Stimulated activated memory B cell treated with anti-CD40 and anti-IgM and Interleukin-4, amounts not matched to agents 10 μg/mL and 1 μg/mL and 100 μg/mL, for 72 hours (primary cell): Measurements from ENCODE around the gene UGT1A9.

Experiments used
- ATAC-seq: fragments of 150-1000 bp; cut with Tn5 transposase; 2 replicates; pipeline ENCODE4 v1.10.0; 2021
- H3K27ac Mint-ChIP-seq: one replicate; pipeline ENCODE4 v1.8.0; 2022; ENCODE audit warnings: mild to moderate bottlenecking, mixed read lengths
- H3K27me3 Mint-ChIP-seq: one replicate; pipeline ENCODE4 v1.8.0; 2022; ENCODE audit warnings: mixed read lengths
- H3K36me3 Mint-ChIP-seq: one replicate; pipeline ENCODE4 v1.8.0; 2022; ENCODE audit warnings: mixed read lengths
- H3K4me1 Mint-ChIP-seq: one replicate; pipeline ENCODE4 v1.8.0; 2022; ENCODE audit warnings: mixed read lengths
- H3K4me3 Mint-ChIP-seq: one replicate; pipeline ENCODE4 v1.8.0; 2022; ENCODE audit warnings: mild to moderate bottlenecking, moderate library complexity, mixed read lengths
- H3K9me3 Mint-ChIP-seq: one replicate; pipeline ENCODE4 v1.8.0; 2022; ENCODE audit warnings: mixed read lengths

Gene UGT1A9

DNA sequence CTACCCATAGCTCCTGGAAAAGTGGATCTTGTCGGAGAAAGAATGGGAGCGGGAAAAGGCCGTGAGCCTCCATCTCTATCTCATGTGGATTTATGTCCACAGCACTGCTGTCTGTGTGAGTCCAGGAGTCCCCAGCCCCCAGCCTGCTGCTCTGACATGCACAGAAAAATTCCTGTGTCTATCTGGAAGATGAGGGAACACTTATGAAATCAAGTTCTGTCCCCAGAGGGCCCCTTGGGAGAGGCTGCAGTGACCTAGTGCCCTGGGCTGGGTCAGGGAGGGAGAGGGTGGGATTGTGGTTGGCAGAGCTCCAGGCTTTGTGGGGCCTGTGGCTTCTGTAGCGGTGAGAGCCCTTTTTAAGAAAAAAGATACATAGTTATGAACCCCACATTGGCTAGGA lies 145.1 kb downstream of the UGT1A9 start:
- Mint-ChIP-seq H3K36me3 (no peaks in the 10 kb centered on the region), H3K27ac (no peak overlapping the region), H3K4me3 (no peak overlapping the region), H3K27me3 (peaks cover 41% of the 10 kb centered on the region), H3K4me1 (no peaks in the 10 kb centered on the region), H3K9me3 (no peaks in the 10 kb centered on the region)
- no peak for ATAC-seq

DNA sequence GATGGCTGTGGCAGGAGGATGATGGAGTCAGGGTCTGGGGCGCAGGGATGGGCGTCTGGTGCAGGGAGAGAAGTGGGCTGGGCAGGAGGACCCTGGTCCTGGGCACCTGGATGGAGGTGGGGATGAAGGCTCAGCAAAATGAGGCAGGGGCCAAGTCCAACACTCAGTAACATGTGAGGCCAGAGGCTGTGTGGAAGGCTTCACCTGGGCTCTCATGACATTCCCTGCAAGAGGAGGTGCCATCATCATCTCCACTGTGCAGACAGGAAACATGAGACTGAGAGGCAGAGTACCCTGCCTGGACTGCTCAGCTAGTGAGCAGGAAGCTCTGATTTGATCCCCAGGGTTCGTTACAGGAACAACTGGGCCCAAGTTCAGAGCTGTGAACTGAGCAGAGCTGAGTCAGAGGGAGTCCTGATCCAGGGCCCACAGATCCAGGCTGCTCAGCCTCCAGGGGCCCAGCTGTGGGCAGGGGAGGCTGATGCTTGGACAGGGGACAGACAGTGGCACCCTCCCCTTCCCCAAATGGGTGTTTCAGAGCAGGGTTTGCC lies 145.7 kb downstream of the UGT1A9 start:
- peaks cover 39% of the 10 kb centered on the region for H3K27me3 Mint-ChIP-seq
- no peaks in the 10 kb centered on the region for H3K36me3 Mint-ChIP-seq
- no peaks in the 10 kb centered on the region for H3K9me3 Mint-ChIP-seq
- H3K4me1 Mint-ChIP-seq, result no peaks in the 10 kb centered on the region
- H3K27ac Mint-ChIP-seq, result no peak overlapping the region
- ATAC-seq, result no peak
- H3K4me3 Mint-ChIP-seq, result no peak overlapping the region

DNA sequence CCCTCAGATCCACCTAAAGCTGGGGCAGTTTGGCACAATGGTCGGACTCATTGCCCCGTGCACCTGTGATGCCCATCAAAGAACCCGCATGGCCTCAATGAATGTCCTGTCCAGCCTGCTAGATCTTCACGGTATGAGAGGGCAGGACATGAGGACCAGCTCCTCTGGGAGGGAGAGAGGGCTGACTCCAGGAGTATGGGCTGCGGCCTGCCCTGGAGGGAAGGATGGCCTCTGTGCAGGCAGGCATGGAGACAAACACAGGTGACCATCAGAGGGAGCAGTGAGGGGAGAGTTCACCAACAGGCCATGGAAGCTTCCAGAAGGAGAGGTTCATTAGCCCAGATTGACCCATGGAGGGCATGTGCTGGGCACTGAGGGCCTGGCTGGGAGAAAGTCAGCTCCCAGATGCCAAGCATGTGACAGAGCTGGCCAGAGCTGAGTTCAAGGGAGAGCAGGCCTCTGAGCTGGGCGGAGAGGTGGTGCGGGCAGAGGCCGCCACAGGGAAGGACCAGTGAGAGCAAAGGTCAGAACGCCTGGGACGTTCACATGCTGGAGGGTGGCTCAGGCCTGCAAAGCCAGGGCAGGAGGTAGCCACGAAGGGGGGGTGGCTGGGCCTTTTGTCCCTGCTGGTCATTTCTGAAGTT lies 146.4 kb downstream of the UGT1A9 start:
- H3K36me3 Mint-ChIP-seq, result no peaks in the 10 kb centered on the region
- H3K9me3 Mint-ChIP-seq, result no peaks in the 10 kb centered on the region
- no peak overlapping the region for H3K27ac Mint-ChIP-seq
- ATAC-seq, result no peak
- no peak overlapping the region for H3K4me3 Mint-ChIP-seq
- peaks cover 39% of the 10 kb centered on the region for H3K27me3 Mint-ChIP-seq
- no peaks in the 10 kb centered on the region for H3K4me1 Mint-ChIP-seq

DNA sequence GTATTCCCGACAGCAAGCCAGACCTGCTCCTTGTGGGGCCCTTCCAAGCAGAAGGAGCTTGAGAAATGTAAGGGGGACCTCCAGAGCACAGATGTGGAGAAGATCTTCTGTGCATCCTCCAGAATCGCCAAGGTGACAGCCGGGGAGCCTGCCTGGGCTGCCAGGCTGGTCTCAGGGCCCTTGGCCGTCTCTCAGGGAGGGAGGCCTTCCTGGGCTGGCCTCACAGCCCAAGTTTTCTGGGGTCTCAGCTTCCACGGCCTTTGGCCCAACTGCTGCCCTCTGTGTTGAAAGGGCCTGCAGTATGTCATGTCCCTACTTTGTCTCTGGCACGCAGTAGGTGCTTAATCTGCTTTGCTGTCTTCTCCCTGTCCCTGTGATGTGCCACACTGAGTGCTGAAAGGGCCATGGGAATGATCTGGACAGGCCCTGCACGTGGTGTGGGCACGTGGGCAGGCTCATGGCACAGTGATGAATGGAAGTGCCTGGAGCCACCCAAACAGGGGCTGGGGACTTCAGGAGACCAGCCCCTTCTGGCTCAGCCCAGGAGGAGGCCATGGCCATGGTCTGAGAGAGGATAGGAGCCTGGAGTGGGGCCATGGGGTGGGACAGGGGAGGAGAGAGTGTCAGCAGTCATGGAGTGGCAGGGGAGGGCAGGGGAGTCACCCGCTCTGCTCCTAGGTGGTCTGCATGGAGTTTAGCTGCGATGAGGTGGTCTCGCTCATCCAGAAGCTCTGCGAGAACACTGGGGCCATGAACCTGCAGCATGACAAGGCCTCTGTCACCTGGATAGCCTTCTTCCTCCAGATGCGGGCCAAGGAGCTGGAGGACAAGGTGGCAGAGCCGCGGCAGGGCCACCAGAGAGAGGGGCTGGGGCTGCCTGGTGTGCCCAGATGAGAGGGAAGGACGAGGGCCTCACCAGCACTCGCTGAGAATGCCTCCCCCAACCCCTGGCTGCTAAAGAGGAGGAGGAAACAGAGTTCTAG lies 147.2 kb downstream of the UGT1A9 start:
- Mint-ChIP-seq H3K36me3 (no peaks in the 10 kb centered on the region), H3K27me3 (peaks cover 39% of the 10 kb centered on the region), H3K4me1 (no peaks in the 10 kb centered on the region), H3K27ac (no peak overlapping the region), H3K4me3 (no peak overlapping the region), H3K9me3 (no peaks in the 10 kb centered on the region)
- no peak for ATAC-seq

DNA sequence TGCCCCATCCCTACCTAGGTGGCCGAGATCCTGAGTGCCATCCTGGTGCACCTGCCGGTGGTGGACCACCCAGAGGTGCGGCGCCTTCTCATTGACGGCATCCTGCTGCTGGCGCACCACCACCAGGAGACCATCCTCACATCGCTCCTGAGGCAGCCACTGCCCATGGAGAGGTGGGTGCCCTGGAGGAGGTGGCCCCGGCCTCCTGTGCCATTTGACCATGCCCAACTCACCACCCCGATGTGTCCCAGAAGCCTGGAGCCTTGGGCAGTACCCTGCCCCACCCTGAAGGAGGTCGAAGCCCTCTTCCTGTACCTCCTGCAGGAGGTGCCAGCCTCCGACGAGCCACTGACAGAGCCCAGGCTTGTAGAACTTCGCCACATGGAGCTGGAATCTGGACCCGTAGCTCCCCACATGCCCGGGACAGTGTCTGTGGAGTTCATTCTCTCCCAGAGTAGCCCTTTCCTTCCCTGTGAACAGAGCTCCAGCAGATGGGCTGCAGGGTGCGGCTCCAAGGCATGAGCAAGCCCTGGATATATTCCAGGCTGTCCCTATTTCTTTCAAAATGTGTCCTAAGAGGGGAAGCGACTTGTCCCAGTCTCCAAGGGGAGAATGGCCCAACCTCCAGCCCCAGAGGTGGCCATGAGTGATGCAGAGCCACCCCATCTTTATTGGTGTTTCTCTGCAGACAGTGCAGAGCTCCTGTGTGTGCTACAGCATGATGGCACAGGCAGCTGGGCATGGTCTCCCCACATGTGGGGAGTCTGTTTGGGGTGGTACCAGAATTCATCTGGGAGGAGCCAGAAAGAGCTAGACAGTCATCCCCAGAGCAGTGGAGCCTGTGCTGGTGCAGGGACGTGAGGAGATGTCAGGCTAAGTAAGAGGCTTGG lies 148.4 kb downstream of the UGT1A9 start:
- no peak for ATAC-seq
- Mint-ChIP-seq H3K9me3 (no peaks in the 10 kb centered on the region), H3K27ac (no peak overlapping the region), H3K36me3 (no peaks in the 10 kb centered on the region), H3K4me3 (no peak overlapping the region), H3K27me3 (peaks cover 39% of the 10 kb centered on the region), H3K4me1 (no peaks in the 10 kb centered on the region)

DNA sequence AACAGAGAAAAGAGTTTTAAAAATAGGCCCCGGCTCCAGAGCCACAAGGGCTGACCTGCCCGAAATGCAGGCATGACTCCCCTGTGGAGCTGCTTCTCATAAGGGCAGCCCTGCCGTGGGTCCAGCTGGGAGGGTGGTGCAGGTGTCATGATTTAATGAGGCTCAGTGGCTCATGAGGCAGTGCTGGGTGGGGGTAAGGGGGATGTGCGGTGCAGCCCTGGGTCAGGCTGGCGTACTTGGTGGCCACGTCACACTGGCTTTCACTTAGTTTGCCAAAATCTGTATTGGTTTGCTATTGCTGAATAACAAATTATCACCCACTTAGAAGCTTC lies 149.0 kb downstream of the UGT1A9 start:
- no peak for ATAC-seq
- H3K4me1 Mint-ChIP-seq, result no peaks in the 10 kb centered on the region
- no peak overlapping the region for H3K27ac Mint-ChIP-seq
- peaks cover 39% of the 10 kb centered on the region for H3K27me3 Mint-ChIP-seq
- no peaks in the 10 kb centered on the region for H3K9me3 Mint-ChIP-seq
- no peaks in the 10 kb centered on the region for H3K36me3 Mint-ChIP-seq
- no peak overlapping the region for H3K4me3 Mint-ChIP-seq

DNA sequence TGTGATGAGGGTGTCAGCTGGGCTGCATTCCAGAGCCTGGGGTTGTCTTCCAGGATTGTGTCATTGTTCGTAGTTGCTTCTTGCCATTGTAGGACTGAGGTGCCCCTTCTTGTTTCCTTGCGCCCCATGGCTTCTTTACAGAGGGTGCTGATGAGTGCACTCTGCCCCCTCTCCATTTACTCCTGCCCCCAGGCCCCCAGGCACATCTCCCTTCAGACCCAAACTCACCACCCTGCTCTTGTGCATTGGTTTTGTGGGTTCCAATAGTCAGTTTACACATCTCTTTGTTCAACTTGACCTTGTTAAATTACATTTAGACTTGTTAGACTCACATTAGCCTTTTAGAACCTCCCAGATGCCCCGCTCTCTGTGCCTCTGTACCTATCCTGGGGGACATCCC lies 149.5 kb downstream of the UGT1A9 start:
- Mint-ChIP-seq H3K27ac (no peak overlapping the region), H3K36me3 (no peaks in the 10 kb centered on the region), H3K9me3 (no peaks in the 10 kb centered on the region), H3K27me3 (peaks cover 39% of the 10 kb centered on the region), H3K4me1 (no peaks in the 10 kb centered on the region), H3K4me3 (no peak overlapping the region)
- no peak for ATAC-seq

DNA sequence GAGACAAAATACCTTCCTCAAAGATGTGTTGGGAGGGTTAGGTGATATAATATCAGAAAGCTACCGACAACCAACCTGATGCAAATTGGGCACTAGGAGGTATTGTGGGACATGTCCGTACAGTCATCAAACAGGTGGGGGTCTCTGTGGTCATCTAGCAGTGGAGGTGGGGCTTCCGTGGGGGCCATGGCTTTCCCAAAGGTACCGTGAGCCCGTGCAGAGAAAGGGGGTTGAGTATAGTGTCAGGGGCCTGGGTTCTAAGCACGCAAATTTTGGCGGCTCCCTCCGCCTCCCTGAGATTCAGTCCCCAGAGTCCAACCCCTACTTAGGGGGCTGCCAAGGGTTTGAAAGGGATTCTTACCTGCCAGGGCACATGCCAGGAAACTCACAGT lies 150.0 kb downstream of the UGT1A9 start:
- Mint-ChIP-seq H3K4me1 (no peaks in the 10 kb centered on the region), H3K27ac (no peak overlapping the region), H3K27me3 (peaks cover 39% of the 10 kb centered on the region), H3K9me3 (no peaks in the 10 kb centered on the region), H3K36me3 (no peaks in the 10 kb centered on the region), H3K4me3 (no peak overlapping the region)
- ATAC-seq, result no peak

DNA sequence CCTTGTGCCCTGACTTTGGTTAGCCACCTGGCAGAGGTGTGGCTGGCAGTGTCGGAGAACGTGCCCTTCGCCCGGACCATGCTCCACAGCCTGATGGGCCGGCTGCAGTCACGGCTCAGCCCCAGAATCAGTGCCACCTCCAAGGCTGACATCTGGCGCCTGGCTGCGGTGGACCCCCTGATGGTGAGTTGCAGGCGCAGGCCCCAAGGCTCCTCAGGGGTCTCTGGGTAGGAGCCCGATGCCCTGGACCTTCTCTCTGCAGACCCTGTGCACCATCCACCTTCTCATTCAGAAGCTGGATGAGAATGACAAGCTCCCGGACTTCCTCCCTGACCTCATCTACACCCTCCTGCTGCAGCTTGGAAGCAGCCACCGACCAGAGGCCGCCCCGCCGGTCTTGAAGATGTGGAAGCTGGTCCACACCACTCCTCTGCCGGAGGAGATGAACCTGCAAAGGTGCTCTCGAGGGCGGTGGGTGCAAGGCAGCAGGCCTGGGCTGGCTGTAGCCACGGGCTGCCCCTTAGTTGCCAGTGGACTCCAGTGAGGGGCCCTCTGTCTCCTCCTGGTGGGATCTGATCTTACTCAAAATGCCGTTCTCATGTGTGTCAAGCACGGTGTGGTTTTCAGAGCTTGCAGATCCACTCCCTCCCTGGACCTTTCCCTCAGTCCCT lies 150.5 kb downstream of the UGT1A9 start:
- Mint-ChIP-seq H3K4me1 (no peaks in the 10 kb centered on the region), H3K27ac (no peak overlapping the region), H3K9me3 (no peaks in the 10 kb centered on the region), H3K36me3 (no peaks in the 10 kb centered on the region), H3K27me3 (peaks cover 34% of the 10 kb centered on the region), H3K4me3 (no peak overlapping the region)
- no peak for ATAC-seq
